GM12891 (cell line): ENCODE results near the gene RBM18.

Source experiments
- POLR2A ChIP-seq: IDR thresholded peaks from 2 replicates; pipeline ENCODE4 v1.6.1; 2011; ENCODE audit warnings: low read depth, low read length, control low read depth
- POLR2AphosphoS5 ChIP-seq: IDR thresholded peaks from 2 replicates; pipeline ENCODE4 v1.6.1; 2011; ENCODE audit warnings: low read depth, low read length, control low read depth
- SPI1 ChIP-seq: IDR thresholded peaks from 2 replicates; pipeline ENCODE4 v1.6.1; 2011; ENCODE audit warnings: low read depth, low read length, control low read depth
- TAF1 ChIP-seq: IDR thresholded peaks from 2 replicates; pipeline ENCODE4 v1.6.1; 2011; ENCODE audit warnings: low read depth, low read length, control low read depth

GRCh38 chr9:122262073-122262472, 2.6 kb downstream of the RBM18 start:
- TF ChIP-seq POLR2A (no peak), POLR2AphosphoS5 (no peak), SPI1 (no peak), TAF1 (no peak)
